HG03135 (cell line): ENCODE results near the gene PHYHIPL.
"Not testable (repeated sequence)": the region's sequence is repeated elsewhere in the genome, so short reads cannot be mapped to it uniquely, and the experiment has no call there.

ENCODE experiments used
- ATAC-seq: cut with Tn5 transposase; IDR thresholded peaks from one replicate; pipeline ENCODE4 v1.9.1; 2021; ENCODE audit warnings: mild to moderate bottlenecking, moderate library complexity; ENCODE audit not compliant: unreplicated experiment

PHYHIPL gene

DNA sequence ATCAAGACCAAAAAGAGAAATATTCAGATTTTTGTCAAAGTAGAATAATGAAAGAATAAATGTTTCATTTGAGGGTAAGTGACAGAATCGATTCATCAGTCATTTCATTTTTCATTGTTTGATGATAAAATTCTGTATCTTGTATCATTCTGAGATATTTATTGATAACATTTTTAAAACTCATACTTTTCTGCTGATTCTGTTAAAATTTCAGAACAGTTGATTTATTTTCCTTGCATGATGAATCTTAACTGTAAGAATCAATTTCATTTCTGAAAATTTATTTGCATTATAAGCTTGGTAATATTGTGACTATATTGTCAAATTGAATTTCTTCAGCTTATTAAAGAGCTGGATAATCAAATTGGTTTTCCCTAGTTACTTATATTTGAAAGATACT is 13.9 kb downstream of the PHYHIPL start:
- no peak for ATAC-seq

DNA sequence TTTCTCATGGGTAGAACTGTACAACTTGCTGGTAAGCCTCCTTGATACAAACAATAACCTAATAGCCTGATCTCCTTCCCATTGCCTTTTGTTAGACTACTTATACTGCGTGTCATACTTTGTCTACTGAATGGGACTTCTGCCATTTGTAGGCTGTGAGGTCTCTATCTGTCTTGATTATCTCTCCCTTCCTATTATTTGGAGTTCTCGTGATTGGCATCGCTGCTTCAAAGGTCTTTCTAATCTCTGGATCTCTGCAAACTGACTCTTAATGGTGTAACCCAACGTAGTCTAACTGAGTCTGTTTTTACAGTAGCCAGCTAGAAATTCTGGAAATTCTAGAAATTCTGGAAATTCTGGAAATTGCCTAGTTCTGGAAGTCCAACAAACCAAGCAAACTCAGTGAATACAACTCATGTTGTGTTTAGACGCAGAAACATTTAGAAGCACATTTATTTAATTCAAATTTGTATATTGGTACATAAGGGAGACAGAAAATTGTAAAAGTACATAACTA is 29.8 kb downstream of the PHYHIPL start:
- no peak for ATAC-seq

DNA sequence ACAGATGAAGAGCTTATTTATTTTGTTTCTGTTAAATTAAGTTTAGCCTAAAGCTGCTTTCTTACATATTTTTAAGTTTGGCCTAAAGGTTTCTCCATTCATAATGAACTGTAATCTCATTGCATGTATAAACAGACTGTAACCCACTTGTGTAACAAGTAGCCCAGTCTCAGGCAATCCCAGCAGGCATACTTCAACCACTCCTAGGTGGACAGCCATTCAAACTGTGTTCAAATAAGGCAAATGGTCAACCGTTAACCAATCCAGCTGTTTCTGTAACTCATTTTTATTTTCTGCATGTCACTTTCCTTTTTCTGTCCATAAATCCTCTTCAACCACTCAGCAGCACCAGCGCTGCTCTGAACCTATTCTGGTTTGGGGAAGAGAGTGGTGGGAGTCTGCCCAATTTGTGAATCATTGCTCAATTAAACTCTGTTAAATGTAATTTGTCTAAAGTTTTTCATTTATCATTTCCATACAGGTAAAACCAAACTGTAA is 35.9 kb downstream of the PHYHIPL start:
- no peak for ATAC-seq

DNA sequence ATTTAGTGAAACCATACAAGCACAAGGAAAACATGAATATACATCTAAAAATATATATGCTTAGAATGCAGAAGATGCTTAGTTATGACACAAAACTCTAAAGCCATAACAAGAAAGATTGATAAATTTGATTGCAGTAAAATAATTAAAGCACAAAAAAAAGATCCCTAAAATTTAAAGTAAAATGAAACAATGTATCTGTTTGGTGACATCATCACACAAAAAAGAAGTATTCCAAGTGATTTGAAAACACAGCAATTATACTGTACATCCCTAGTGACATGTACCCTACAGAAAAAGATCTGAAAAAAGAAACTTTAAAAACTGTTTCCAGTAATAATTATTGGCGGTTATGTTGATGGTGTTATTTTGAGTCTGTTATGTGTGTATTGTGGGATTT is 37.7 kb downstream of the PHYHIPL start:
- ATAC-seq: no peak

DNA sequence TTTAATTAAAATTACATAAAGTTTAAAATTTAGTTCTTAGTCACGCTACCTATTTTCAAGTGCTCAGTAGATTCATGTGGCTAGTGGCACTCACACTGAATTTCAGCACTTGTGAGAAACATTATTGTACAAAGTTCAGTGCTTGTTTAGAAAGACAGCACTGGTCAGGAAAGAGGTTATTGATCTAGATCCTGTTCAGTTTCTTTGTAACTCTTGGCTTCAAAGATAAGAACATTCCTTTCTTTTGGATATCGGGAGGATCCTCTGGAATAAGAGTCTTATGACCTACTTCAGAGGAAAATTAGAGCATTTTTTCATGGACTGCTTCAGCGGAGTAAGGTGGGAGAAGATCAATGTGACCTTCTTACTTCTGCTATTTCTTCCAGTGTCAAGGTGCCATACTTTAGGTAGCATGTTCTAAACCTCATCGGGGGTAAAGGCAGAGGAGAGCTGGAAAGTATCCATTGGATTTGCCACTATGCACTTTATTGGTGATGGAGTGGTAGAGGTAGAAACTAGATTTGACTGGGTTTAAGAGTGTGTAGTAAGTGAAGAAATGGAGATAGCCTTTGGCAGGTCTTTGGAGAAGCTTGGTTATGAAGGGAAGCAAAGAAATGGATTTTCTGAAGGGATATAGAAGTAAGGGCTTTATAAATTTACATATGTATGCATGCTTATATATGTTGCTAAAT is 39.9 kb downstream of the PHYHIPL start:
- ATAC-seq: no peak

DNA sequence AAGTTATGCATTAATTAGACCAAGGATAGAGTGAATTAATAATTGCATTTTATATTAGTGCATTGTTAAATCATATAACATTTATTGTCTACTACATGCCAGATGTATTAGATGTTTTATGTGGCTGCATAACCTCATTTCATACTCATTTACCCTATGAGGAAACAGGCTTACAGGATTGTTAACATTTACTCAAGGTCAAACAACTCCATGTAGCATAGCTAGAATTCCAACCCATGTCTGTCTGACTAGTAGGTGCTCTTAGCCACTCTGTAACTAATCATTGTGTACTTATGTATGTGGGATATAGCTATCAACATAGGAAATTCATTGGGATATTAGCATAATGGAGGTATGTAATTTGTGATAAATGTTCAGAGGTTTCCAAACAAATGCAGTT is 46.3 kb downstream of the PHYHIPL start:
- no peak for ATAC-seq

DNA sequence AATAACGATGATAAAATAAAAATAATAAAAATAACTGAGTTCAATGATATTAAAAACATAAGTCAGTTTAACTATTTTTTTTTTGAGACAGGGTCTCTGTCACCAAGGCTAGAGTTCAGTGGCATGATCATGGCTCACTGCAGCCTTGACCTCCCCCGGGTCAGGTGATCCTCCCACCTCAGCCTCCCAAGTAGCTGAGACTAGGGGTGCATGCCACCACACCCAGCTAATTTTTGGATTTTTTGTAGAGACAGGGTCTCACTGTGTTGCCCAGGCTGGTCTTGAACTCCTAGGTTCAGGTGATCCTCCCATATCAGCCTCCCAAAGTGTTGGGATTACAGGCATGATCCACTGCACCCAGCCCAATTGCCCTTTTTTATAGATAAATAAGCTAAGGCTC is 47.2 kb downstream of the PHYHIPL start:
- ATAC-seq: not testable (repeated sequence)

DNA sequence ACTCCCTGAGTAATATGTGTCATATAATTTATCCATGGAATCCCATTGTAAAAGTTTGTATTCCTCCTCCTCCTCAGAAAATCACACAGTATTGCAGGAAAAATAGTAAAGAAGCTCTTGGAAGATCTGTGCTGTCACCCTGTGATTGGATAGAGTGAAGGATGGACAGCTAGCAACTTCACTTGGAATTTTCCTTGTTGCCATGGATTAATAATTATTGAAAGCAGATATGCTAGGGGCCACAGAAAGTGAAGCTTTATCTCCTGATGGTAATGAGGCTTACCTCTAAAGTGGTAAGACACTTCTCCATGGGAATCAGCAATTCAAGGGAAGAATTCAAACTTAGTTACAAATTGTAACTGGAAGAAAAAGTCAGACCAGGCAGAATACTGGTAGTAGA is 48.8 kb downstream of the PHYHIPL start:
- no peak for ATAC-seq

DNA sequence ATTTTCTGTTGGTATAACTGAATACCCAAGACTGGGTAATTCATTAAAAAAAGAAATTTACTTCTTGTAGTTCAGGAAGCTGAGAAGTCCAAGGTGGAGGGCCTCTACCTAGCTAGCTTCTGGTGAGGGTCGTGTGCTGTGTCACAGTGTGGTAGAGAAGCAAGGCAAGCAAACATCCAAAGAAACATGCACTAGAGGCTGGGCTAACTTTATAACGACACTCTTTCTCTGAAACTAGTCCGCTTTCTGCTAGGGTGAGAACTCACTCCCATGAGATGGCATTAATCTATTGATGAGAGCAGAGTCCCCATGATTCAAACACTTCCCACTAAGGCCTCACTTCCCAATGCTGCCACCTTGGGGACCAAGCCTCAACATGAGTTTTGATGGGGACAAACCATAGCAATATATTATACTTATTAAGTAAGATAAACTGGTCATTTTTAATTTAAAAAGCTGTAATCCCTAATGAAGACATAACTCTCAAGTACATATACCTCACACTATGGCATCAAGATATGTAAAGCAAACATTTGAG is 50.8 kb downstream of the PHYHIPL start:
- no peak for ATAC-seq

DNA sequence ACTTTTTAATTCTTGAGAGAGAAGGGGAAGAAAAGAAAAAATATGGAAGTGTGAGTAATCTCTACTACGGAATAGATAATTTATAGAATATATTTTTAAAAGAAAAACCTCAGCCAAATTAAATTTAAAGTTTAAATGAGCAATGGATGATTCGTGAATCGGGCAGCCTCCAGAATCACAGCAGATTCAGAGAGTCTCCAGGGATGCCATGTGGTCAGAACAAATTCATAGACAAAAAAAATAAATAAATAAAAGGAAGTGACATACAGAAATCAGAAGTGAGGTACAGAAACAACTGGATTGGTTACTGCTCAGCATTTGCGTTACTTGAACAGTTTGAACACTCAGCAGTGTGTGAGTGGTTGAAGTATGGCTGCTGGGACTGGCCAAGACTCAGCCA is 53.0 kb downstream of the PHYHIPL start:
- no peak for ATAC-seq

DNA sequence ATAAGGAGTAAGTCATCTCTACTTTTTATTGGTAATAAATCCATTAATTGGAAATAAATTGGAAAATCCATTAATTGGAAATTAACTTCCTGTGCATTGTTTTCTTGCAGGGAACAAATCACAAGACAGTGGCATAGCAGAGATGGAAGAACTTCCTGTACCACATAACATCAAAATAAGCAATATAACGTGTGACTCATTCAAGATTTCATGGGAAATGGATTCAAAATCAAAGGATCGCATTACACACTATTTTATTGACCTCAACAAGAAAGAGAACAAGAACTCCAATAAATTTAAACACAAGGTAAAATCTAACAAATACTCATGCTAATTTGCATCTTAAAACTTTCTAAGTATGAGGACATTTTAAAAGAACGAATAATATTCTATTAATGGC is 57.8 kb downstream of the PHYHIPL start:
- ATAC-seq: no peak

DNA sequence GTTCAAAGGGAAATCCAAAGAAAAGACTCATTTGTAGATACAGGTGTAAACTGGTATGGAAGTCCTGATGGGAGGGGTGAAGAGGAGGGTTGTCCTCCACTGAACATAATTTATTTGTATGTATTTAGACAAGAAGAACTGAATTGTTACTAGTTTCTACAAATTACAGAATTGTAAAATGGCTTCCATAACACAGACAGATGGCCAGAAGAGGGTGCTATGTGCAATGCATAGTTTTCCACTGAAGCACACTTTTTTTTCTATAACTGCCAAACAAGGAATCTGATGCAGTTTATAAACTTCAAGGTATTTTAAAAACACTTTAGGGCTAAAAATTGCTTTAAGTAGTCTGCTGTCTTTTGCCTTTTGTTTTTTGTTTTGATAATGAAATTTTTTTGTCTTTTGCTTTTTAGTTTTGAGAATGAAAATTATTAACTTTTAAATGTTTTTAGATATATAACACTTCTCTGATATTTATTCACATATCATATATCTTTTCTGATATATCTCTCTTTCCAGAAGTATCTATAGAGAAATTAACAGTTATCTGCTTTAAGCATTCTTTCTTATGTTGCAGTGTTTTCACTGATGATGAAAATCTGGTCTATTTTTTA is 58.5 kb downstream of the PHYHIPL start:
- ATAC-seq: no peak

DNA sequence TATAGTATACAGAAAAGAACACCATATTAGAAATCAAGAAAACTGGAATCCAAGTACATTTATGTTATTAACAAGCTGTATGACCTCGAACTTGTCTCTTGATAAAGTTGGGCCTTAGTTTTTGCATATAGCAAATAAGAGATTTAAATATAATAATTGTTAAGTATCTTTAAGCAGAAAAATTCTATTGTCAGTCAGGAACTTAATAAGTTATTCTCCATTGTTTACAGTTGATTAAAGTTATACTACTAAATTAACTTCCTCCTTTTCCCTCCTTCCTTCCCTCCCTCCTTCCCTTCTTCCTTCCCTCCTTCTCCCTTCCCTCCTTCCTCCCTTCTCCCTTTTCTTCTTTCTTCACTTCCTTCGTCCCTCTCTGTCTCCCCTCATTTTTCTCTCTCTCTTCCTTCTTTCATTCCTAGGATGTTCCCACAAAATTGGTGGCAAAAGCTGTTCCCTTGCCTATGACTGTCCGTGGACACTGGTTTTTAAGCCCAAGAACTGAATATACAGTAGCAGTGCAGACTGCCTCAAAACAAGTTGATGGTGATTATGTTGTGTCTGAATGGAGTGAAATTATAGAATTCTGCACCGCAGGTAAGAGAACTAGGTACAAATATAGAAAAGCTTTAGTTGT is 59.7 kb downstream of the PHYHIPL start:
- ATAC-seq: no peak

DNA sequence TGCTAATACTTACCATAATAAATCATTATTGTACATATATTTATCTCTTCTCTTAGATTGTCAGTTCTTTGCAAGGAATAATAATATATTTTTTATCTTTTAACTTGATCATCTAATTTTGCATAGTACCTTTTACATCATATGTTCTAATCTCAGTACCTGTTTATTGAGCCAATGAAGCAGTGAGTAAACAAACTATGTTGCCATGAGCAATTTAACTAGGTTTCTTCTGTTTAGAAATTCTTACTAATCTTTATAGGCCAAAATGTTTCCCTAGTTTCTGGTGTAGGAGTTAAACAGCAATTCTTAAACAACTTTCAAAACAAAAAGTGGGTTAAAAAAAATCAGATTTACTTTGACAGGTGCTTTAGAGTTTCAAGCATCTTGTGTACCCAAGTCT is 61.3 kb downstream of the PHYHIPL start:
- no peak for ATAC-seq

DNA sequence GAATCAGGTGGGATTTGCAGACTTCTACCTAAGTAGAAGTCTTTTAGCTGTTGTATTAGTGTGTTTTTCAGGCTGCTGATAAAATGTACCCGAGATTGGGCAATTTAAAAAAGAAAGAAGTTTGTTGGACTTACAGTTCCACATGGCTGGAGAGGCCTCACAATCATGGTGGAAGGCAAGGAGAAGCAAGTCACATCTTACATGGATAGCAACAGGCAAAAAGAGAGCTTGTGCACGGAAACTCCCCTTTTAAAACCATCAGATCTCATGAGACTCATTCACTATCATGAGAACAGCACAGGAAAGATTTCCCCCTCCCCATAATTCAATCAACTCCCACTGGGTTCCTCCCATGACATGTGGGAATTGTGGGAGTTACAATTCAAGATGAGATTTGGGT is 62.7 kb downstream of the PHYHIPL start:
- not testable (repeated sequence) for ATAC-seq

DNA sequence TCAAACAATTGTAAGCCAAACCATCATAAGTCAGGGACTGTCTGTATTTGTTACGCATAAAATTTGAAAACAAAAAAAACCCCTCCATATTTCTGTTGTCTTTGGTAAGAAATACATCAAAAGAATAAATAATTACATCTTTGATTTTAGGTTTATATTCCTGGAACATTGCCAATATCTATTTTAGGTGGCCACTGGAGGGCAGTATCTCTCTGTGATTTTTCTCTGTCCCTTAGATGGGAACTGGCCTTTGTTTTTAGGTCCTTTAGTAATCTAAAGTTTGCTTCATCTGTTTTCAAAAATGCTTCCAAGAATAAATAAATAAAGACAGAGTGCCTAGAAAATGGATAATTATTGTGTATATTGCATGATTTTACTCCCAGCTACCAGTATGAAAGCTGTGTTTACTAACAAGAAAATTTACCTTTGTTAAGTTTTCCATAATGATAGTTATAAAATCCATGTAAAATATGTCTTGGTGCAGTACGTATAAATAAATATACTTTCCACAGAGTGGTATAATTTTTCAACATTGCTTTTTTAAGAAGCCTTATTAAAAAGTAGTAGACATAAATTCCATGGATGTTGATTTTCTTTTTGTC is 64.2 kb downstream of the PHYHIPL start:
- no peak for ATAC-seq

DNA sequence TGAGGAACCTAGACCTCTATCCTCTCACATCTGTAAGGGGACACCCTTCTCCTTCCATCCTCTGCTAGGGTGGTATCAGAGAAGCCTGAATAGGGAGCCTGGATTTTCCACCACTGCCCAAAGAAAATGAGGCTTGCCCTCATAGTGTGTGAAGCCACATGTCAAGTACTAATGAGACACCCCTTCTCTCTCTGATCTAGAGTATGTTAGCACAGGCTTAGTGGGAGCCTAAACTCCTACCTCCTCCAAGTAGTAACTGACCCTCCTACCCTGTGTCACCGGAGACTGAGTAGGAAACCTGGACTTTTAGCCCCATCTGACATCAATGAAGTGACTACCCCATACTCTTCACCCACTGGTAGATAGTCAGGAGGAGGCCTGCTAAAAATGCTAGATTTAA is 65.6 kb downstream of the PHYHIPL start:
- ATAC-seq: no peak

DNA sequence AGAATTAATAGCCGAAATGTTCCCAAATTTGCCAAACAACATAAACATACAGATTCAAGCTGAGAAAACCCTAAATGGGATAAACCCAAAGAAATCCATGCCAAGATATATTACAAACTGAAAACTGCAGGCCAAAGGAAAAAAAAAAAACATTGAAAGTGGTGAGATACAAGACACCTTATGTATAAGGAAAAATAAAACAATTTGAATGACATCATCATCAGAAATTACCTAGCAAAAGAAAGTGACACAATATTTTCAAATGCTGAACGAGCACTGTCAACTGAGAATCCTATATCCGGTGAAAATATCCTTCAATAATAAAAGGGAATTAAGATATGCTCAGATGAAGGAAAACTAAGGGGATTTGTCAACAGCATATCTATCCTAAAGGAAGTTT is 66.5 kb downstream of the PHYHIPL start:
- ATAC-seq: no peak

DNA sequence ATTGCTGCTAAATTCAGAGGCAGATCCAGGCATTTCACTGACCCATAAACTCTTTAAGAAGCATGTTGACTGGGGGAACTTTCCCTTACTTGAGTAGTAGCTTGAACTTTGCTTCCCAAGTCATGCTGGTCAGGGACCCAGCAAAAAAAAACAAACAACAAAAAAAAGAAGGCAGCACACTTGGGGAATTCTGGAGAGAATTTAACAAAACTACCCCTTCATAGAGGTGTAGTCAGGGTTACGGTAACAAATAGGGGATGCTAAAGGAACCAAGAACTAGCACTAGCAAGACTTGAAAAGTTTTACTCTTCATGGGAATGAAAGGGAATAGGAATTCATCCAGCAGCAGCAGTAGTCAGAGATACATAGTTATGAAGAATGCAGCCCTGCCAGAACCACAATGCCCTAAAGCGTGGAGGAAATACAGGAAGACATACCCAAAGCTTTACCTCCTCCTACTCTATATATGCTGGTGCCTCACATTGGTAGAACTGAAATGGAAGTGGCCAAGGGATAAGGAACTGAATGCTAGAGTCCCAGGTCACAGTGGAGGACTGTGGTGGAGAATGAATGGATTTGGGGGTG is 67.3 kb downstream of the PHYHIPL start:
- no peak for ATAC-seq

DNA sequence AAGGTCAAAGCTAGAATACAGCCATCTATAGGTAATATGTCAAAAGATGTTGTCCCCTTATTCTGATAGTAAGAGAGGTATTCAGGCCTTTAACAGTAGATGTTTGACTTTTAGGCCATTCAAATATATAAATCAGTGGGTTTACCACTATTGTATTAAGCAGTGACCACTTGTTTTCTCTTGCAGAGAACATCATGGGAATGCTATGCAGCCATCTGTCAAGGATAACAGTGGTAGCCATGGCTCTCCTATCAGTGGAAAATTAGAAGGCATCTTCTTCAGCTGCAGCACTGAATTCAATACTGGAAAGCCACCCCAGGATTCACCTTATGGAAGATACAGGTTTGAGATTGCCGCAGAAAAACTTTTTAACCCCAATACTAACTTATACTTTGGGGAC is 68.4 kb downstream of the PHYHIPL start:
- no peak for ATAC-seq

DNA sequence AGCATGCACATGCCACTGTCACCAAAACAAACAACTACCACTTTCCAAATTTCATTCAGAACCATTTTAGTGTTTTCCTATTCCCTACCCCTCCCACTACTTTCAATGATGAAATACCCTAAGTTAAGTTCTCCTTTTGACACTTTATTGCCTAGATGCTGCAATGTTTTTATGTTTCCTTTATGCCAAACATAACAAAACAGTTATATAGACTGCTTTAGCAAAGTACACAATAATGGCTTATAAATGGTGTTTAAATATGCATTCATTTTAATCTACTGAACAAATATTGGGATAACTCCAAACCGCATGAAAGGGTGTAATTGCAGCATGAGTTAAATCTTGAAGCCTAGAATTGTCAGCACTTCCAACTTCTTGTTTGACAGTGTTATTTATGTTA is 69.2 kb downstream of the PHYHIPL start:
- no peak for ATAC-seq
